HepG2 (cell line): ENCODE results near the gene FAAP20. TPM values are rescaled to one million over a fixed set of nuclear protein-coding genes. Genes with fewer than 3 reads are reported as not detected.

Experiments
- ARNTL ChIP-seq: sonication (generic); formaldehyde crosslinking; IDR thresholded peaks from 2 replicates; pipeline ENCODE4 v1.4.0; 2020; ENCODE audit warnings: mild to moderate bottlenecking, missing genetic modification reagents
- ATF4 ChIP-seq, 2 experiments: fragments of 450-650 bp in 1 of 2; sonication (generic) in 1 of 2; formaldehyde crosslinking; IDR thresholded peaks; 2 replicates each; pipeline versions ENCODE4 v1.5.0 to v1.8.0; 2020 to 2022; ENCODE audit warnings: mild to moderate bottlenecking in 1 of 2, missing genetic modification reagents in 1 of 2
- CBX1 ChIP-seq: IDR thresholded peaks from one replicate; pipeline ENCODE4 v1.6.1; 2016; ENCODE audit warnings: antibody characterized with exemption, low read depth
- CEBPG ChIP-seq: IDR thresholded peaks from 2 replicates; pipeline ENCODE4 v1.6.1; 2016
- FIP1L1 ChIP-seq: fragments of 200-400 bp; formaldehyde crosslinking; IDR thresholded peaks from 2 replicates; pipeline ENCODE4 v1.6.1; 2018; ENCODE audit warnings: low read depth, mild to moderate bottlenecking, low read length, moderate library complexity, borderline replicate concordance; ENCODE audit not compliant: insufficient read depth
- GATA4 ChIP-seq: sonication (generic); IDR thresholded peaks from 2 replicates; pipeline ENCODE4 v1.6.1; 2016; ENCODE audit warnings: antibody characterized with exemption, low read depth, borderline replicate concordance
- GATAD1 ChIP-seq: IDR thresholded peaks from 2 replicates; pipeline ENCODE4 v1.6.1; 2016; ENCODE audit warnings: missing genetic modification reagents, missing compliant biosample characterization
- IKZF5 ChIP-seq: IDR thresholded peaks from 2 replicates; pipeline ENCODE4 v1.6.1; 2018; ENCODE audit warnings: missing genetic modification reagents, mild to moderate bottlenecking, missing compliant biosample characterization
- LRRFIP1 ChIP-seq: sonication (generic); formaldehyde crosslinking; conservative IDR thresholded peaks from 2 replicates; pipeline ENCODE4 v1.4.0; 2020; ENCODE audit warnings: missing genetic modification reagents
- REPIN1 ChIP-seq: sonication (generic); formaldehyde crosslinking; IDR thresholded peaks from 2 replicates; pipeline ENCODE4 v1.8.0; 2022; ENCODE audit warnings: missing genetic modification reagents, low read depth, mild to moderate bottlenecking, borderline replicate concordance
- TMF1 ChIP-seq: sonication (generic); formaldehyde crosslinking; IDR thresholded peaks from 2 replicates; pipeline ENCODE4 v1.8.1; 2022; ENCODE audit warnings: low read depth, missing genetic modification reagents
- ZBTB2 ChIP-seq: sonication (generic); formaldehyde crosslinking; IDR thresholded peaks from 2 replicates; pipeline ENCODE4 v1.8.0; 2022; ENCODE audit warnings: low read depth, missing genetic modification reagents
- ZBTB20 ChIP-seq: sonication (generic); formaldehyde crosslinking; IDR thresholded peaks from 2 replicates; pipeline ENCODE4 v1.8.1; 2023; ENCODE audit warnings: missing genetic modification reagents, low read depth, mild to moderate bottlenecking, borderline replicate concordance
- ZMAT3 ChIP-seq: sonication (generic); formaldehyde crosslinking; conservative IDR thresholded peaks from 2 replicates; pipeline ENCODE4 v1.7.0; 2021; ENCODE audit warnings: missing genetic modification reagents
- ZNF782 ChIP-seq: sonication (generic); formaldehyde crosslinking; IDR thresholded peaks from 2 replicates; pipeline ENCODE4 v1.4.0; 2020; ENCODE audit warnings: missing genetic modification reagents, mild to moderate bottlenecking, borderline replicate concordance
- ZNF841 ChIP-seq: sonication (generic); formaldehyde crosslinking; IDR thresholded peaks from 2 replicates; pipeline ENCODE4 v1.8.1; 2023; ENCODE audit warnings: missing genetic modification reagents, borderline replicate concordance
- ZSCAN30 ChIP-seq: sonication (generic); formaldehyde crosslinking; IDR thresholded peaks from 2 replicates; pipeline ENCODE4 v1.5.0; 2020; ENCODE audit warnings: mild to moderate bottlenecking, missing genetic modification reagents
- polyA plus RNA-seq, 8 experiments: library from polyadenylated mRNA; depleted of rRNA in 3 of 8; stranded (reverse) in 7 of 8; unstranded in 1 of 8; fragments of >200 nt; fragmentation: Illumina TruSeq in 4 of 8; extraction: Trizol in 4 of 8; gene quantifications; 2 replicates each; pipeline versions ENCODE4 v1.2.1 to v1.2.3, GENCODE V29; 2011 to 2016; ENCODE audit warnings: low read depth in 4 of 8, missing spikeins in 1 of 8, mixed read lengths in 1 of 8; ENCODE audit not compliant: insufficient read depth in 1 of 8
- total RNA-seq, 5 experiments: library from RNA; depleted of rRNA; stranded (reverse); fragments of >200 nt; fragmentation: Illumina TruSeq; extraction: Trizol; gene quantifications; 2 replicates each; pipeline ENCODE4 v1.2.3, GENCODE V29; 2016; ENCODE audit warnings: low read depth in 1 of 5
- TF ChIP-seq, protein P1 (sequence below): sonication (generic); formaldehyde crosslinking; IDR thresholded peaks from 2 replicates; pipeline ENCODE4 v1.8.1; 2023; ENCODE audit warnings: mild to moderate bottlenecking, missing genetic modification reagents
- TF ChIP-seq, protein P2 (sequence below): sonication (generic); formaldehyde crosslinking; IDR thresholded peaks from 2 replicates; pipeline ENCODE4 v1.9.0; 2021; ENCODE audit warnings: missing genetic modification reagents, mild to moderate bottlenecking, borderline replicate concordance

Gene FAAP20
- total and polyA plus RNA-seq, 2 of the 13 experiments (the other 11 are each of a cell fraction or from before 2014, with no cell fraction given): 9.6 to 10.8 TPM

DNA sequence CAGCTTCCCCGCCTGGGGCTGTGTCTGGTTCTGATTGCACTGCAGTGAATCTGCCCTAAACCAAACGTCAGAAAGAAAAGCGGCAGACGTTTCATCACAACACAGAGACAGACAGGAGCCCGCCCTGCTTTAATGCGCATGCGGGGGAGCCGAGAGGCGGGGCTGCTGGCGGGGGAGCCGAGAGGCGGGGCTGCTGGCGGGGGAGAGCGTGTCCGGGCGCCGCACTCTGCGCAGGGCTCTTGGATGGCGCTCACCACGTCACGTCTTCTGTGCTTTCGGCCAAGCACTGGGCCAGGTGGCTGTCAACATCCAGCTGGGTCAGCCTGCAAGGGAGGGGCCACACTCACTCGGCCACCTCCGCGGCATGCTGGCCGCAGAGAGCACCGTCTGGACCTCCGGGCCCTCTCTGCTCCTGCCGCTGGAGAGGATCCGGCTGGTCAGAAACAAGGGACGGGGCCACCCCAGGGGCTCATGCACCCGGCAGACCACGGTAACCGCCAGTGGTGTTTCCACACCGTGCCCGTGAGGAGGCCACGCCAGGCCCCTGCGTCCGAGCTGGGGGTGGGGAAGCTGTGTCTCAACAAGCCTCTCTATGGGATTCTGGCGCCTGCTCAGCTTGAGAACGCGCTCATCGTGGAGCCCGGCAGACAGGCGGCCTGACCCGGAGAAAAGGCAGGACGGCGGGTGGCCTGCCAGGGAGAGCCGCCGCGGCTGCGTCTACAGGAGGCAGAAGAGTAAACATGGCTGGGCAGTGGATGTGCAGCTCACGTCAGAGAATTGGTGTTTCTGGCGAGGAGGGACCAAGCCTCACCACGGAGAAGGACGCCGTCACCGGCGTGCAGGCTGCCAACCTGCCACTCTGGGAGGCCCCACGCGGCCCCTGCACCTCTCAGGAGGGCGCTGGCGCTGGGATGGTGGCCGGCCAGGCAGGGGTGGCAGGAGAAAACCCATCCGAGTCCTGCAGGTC lies 4.8 kb downstream of the FAAP20 start (continued):
- TF ChIP-seq, protein P1, sequence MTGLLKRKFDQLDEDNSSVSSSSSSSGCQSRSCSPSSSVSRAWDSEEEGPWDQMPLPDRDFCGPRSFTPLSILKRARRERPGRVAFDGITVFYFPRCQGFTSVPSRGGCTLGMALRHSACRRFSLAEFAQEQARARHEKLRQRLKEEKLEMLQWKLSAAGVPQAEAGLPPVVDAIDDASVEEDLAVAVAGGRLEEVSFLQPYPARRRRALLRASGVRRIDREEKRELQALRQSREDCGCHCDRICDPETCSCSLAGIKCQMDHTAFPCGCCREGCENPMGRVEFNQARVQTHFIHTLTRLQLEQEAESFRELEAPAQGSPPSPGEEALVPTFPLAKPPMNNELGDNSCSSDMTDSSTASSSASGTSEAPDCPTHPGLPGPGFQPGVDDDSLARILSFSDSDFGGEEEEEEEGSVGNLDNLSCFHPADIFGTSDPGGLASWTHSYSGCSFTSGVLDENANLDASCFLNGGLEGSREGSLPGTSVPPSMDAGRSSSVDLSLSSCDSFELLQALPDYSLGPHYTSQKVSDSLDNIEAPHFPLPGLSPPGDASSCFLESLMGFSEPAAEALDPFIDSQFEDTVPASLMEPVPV (CRISPR knock-in tag): no peak
- no peak for TF ChIP-seq FIP1L1
- no peak for TF ChIP-seq LRRFIP1 (CRISPR knock-in tag)
- no peak for TF ChIP-seq CBX1
- TF ChIP-seq ZMAT3 (CRISPR knock-in tag): no peak; the same call in 1 of the 2 replicates
- TF ChIP-seq ATF4 (CRISPR knock-in tag; IDR thresholded peaks at IDR 0.05): peak in 1 of 2 experiments; percentile 62; a peak in 2 of 4 replicates
- TF ChIP-seq ZSCAN30 (CRISPR knock-in tag): no peak
- TF ChIP-seq ZNF782 (CRISPR knock-in tag): peak; percentile 79; the same call in 1 of the 2 replicates
- peak; percentile 49 for TF ChIP-seq CEBPG (CRISPR knock-in tag)
- TF ChIP-seq ARNTL (CRISPR knock-in tag): no peak
- peak; percentile 37; the same call in 1 of the 2 replicates for TF ChIP-seq TMF1 (CRISPR knock-in tag)
- TF ChIP-seq ZNF841: no peak
- no peak for TF ChIP-seq ZBTB2 (CRISPR knock-in tag)
- TF ChIP-seq IKZF5 (CRISPR knock-in tag): peak; percentile 54
- TF ChIP-seq GATA4: no peak
- TF ChIP-seq, protein P2, sequence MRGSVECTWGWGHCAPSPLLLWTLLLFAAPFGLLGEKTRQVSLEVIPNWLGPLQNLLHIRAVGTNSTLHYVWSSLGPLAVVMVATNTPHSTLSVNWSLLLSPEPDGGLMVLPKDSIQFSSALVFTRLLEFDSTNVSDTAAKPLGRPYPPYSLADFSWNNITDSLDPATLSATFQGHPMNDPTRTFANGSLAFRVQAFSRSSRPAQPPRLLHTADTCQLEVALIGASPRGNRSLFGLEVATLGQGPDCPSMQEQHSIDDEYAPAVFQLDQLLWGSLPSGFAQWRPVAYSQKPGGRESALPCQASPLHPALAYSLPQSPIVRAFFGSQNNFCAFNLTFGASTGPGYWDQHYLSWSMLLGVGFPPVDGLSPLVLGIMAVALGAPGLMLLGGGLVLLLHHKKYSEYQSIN: no peak
- no peak for TF ChIP-seq ZBTB20 (CRISPR knock-in tag)
- 0 out of 2 replicates have a peak, but pooled peaks have one; percentile 64 for TF ChIP-seq REPIN1 (CRISPR knock-in tag)
- TF ChIP-seq GATAD1 (CRISPR knock-in tag): peak; percentile 27; the same call in 1 of the 2 replicates
